NK-92 treated with Interleukin-12 subunit alpha and Interleukin-12 subunit beta, amount 100 ng/mL, for 24 hours (cell line): ENCODE measurements around the gene LRRC42.

Experiments
- DNase-seq: peaks from one replicate; lab custom pipeline; 2025; lab: John Stamatoyannopoulos, UW

Gene LRRC42

GRCh38 chr1:53946252-53947171 lies at the start of gene LRRC42:
Gene LRRC42 (plus strand): TSS chr1:53946350. CDS start chr1:53952000, 5,650 bp downstream.
- DNase-seq = no peak

GRCh38 chr1:53896635-53897229 lies 49.4 kb upstream of the LRRC42 start:
- no peak for DNase-seq

GRCh38 chr1:53899206-53899628 lies 46.9 kb upstream of the LRRC42 start:
- DNase-seq = no peak

- no peak for DNase-seq
Measured at GRCh38 chr1:53899708-53900107, 46.4 kb upstream of the LRRC42 start.

- DNase-seq = no peak
Measured at GRCh38 chr1:53902235-53903138, 43.7 kb upstream of the LRRC42 start.

- no peak for DNase-seq
Measured at GRCh38 chr1:53905509-53905908, 40.6 kb upstream of the LRRC42 start.

GRCh38 chr1:53906121-53906520 lies 40.0 kb upstream of the LRRC42 start:
- no peak for DNase-seq

GRCh38 chr1:53909946-53910345 lies 36.2 kb upstream of the LRRC42 start:
- DNase-seq = no peak

GRCh38 chr1:53911442-53911841 lies 34.7 kb upstream of the LRRC42 start:
- no peak for DNase-seq

GRCh38 chr1:53913352-53914033 lies 32.7 kb upstream of the LRRC42 start:
- DNase-seq = no peak

GRCh38 chr1:53918343-53918742 lies 27.8 kb upstream of the LRRC42 start:
- DNase-seq = no peak

- DNase-seq = no peak
Measured at GRCh38 chr1:53919675-53920066, 26.5 kb upstream of the LRRC42 start.

- DNase-seq = no peak
Measured at GRCh38 chr1:53927376-53927881, 18.7 kb upstream of the LRRC42 start.

GRCh38 chr1:53929246-53929960 lies 16.7 kb upstream of the LRRC42 start:
- no peak for DNase-seq

GRCh38 chr1:53930932-53931331 lies 15.2 kb upstream of the LRRC42 start:
- no peak for DNase-seq

- no peak for DNase-seq
Measured at GRCh38 chr1:53931523-53931922, 14.6 kb upstream of the LRRC42 start.

- DNase-seq = no peak
Measured at GRCh38 chr1:53934170-53934765, 11.9 kb upstream of the LRRC42 start.

- no peak for DNase-seq
Measured at GRCh38 chr1:53936430-53936829, 9.7 kb upstream of the LRRC42 start.

- no peak for DNase-seq
Measured at GRCh38 chr1:53938136-53938830, 7.9 kb upstream of the LRRC42 start.
